Measurements from ENCODE around the gene DUSP22.
"Not testable (repeated sequence)": the region's sequence is repeated elsewhere in the genome, so short reads cannot be mapped to it uniquely, and the experiment has no call there.

Gene DUSP22

DNA sequence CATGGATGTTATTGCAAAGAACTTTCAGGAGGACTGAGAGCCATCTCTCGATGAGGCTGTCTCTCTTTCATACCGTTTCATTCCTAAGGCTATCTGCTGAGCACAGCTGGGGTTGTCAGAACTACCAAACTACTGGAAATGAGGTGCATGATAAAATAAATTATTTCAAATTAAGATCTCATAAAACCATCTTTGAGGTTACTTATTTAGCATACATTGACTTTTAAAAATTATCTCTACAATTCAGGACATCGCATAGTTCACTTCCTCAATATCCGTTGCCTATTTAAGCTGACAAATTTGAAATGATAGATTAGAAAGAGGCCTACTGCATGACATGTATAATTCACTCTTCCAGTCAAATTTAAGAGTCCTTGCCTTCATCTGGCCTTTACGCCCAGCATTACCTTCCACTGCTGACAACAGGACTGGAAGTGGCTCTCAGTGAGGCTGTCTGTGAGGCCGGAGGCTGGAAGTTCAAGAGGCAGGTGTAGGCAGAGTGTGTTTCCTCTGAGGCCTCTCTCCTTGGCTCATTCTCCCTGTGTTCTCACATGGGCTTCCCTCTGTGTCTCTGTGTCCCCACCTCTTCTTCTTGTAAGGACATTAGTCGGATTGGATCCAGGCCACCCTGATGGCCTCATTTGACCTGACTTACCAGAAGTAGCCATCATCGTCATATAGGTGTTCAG, 12.8 kb upstream of the DUSP22 start:
- DNase-seq (ENCODE audit: low read depth in 2 of 2): no peak

DNA sequence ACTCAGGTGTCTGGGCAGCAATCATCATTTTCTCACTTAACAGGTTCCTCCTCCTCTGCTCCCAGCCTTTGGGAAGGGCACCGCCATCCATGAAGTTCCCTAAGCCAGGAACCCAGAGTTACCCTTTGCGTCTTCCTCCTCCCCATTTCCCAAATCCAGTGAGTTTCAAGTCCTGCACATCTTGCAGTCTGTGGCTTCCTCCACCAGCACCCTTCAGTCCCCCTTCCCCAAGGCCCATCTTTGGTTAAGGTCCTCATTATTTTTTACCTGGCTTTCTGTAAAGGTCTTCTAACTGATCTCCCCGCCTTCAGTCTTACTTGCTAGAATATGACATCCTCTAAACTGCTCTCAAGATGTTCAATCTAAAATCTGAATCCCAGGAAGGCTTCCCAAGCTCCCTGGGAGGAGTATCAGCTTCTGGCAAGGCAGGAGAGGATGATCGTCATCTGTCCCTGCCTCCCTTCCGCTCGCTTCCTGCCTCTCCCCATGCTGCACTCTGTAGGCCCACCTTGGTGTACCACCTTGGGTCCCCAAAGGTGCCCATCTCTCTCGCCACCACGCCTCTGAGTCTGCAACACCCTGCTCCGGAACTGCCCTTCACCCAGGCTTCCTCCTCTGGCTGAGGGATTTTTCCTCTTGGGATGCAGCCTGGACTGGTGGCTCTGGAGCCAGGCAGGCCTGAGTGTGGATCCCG, 11.4 kb upstream of the DUSP22 start:
- DNase-seq (ENCODE audit: low read depth in 2 of 2): no peak

- DNase-seq (ENCODE audit: low read depth in 2 of 2): no peak
These were observed 10.7 kb upstream of the DUSP22 start for GRCh38 chr6:281469-282103.

DNA sequence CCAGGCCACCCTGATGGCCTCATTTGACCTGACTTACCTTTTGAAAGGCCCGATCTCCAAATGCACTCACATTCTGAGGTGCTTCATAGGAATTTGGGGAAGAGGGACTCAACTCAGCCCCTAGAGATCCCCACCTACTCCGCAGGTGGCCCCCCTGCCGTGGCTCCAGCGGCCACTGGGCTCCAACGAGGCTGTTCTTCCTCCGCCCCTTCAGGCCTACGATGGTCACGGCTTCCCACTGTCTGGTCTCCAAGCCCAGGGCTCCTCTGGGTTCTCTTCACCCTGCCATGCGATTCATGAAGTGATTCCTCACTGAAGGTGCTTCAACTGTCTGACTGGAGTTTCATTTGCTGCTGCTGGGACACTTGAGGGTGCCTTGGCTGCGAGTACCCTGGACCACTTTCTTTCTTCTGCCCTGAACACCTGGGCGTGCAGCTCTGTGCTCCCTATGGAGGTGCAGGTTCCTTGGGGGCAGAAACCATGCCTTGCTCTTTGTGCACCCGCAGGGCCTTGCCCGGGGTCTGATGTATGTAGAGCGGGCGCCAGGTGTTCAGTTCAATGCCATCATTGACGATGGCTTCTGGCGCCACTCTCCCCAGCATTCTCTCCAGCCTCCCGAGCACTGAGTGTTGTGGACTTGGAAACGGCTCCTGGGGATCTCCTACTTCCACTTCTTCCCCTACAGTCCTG, 10.0 kb upstream of the DUSP22 start:
- no peak for DNase-seq (ENCODE audit: low read depth in 2 of 2)

- no peak for DNase-seq (ENCODE audit: low read depth in 2 of 2)
These were observed 9.3 kb upstream of the DUSP22 start for GRCh38 chr6:282867-283416.

DNA sequence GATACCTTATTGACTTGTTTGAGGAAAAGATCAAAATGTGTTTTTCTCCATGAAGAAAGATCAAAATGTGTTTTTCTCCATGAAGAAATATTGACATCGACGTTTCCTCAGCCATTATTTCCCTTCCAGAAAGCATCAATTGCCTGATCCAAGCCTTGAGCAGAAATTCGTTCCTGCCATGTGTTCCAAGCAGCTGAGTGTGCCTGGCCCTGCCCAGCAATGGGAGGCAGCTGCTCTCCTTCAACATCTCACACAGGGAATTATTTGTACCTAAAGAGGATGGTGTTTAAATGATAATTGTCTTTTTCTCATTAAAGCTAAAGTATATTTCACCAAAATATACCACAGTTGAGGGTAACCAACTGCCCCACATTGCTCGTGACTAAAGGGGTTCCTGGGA, 7.8 kb upstream of the DUSP22 start:
- DNase-seq (ENCODE audit: low read depth in 2 of 2): no peak

DNA sequence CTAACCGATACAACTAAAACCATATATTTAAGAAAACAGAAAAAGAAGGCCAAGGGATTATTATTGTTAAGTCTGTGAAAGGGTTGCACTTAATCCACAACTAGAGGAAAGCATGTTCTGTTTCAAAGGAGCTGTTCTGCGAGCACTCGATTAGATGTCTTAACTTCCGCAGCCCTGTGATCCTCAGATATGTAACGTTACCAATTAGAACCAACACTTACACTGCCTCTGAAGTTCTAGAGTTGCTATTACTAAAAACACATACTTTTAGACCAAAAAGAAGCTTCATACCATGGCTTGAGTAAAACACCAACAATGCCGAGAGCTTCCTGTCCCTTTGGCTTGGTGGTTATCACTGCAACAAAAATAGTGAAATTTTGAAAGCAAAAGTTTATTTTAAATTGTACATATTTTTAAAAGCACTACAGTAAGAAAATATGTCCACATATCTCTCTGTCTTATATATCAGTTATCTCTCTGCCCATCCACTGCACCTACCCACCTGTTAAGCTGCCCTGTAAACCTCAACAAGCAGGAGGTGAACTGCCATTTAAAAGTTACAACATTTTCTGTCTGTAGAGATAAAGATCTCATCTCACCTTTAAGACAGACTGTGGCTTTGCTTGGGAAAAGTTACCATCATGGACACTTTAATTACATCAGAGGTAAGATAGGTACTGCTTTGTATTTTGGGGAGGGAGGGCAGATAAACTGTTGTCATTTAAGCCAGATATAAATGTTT, 7.1 kb upstream of the DUSP22 start:
- no peak for DNase-seq (ENCODE audit: low read depth in 2 of 2)

DNA sequence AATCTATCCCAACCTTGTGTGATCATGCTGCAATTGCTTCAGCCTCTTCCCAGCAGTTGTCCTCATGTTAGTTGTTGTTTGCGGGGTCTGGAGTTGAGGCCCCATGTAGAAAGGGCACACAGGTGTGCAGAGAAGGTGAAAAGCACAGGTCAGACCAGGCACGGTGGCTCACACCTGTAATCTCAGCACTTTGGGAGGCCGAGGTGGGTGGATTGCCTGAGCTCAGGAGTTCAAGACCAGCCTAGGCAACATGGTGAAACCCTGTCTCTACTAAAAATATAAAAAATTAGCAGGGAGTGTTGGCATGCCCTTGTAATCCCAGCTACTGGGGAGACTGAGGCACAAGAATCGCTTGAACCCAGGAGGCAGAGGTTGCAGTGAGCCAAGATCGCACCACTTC, 6.4 kb upstream of the DUSP22 start:
- DNase-seq (ENCODE audit: low read depth in 2 of 2): not testable (repeated sequence)

DNA sequence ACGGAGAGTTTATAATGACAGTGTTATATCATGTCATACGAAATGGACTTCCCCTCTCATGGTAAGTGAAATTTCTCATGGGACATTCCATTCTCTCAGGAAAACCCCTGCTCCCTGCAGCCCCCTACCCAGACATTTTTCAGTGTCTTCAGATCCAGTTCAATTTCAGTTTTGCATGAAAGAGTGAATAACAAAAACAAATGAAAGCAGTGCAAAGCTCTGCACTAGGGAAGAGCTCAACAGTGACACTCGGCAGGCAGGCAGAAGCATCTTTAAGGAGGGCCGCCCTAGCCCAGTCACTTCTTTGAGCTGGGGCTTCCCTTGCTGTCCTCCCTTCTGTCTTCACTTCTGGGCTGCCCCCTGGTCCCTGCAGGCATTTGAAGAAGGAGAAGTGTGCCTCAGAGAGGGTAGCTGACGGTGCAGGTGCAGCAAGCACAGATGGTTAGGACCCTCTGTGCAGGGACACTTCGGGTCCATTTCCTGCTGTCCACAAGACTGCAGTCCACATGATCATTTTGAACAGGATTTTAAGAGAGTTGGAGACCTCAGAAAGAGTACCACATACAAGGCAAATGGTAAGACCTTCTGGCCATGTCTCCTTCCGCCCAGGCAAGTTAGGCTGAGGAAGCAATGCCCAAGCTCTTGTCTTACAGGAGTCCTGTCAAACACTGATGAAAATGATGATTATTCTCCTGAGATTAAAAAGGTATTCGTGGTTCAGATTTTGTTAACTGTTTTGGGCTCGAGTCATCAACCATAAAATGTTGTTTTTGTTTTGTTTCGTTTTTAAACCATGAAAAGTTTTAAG, 5.4 kb upstream of the DUSP22 start:
- no peak for DNase-seq (ENCODE audit: low read depth in 2 of 2)

- DNase-seq (ENCODE audit: low read depth in 2 of 2): no peak
These were observed 4.8 kb upstream of the DUSP22 start for GRCh38 chr6:287489-287860.

DNA sequence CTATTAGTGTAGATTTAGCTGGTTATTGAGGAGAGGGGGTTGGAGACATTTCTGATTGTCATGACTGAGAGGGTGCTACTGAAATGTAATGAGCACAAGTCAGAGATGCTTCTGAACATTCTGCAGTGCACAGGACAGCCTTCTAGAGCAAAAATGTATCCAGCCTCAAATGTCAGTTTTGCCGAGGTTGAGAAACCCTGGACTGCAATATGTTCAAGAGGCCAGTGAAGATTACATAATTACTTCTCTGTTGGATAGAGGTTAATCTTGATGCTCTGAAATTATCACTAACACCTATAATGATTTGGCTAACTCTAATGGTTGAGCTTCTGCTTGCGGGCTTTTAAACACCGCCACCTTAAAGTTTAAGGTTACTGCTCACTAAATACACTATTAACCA, 3.4 kb upstream of the DUSP22 start:
- no peak for DNase-seq (ENCODE audit: low read depth in 2 of 2)

GRCh38 chr6:290111-290922, 2.0 kb upstream of the DUSP22 start:
- DNase-seq (ENCODE audit: low read depth in 2 of 2): no peak

- DNase-seq (ENCODE audit: low read depth in 2 of 2): no peak
These were observed 1.0 kb upstream of the DUSP22 start for GRCh38 chr6:291204-291696.

- peak in 1 of 2 experiments; percentile 12 for DNase-seq (ENCODE audit: low read depth in 2 of 2)
These were observed 362 bp downstream of the DUSP22 start for GRCh38 chr6:292506-293192.

GRCh38 chr6:293193-294174, 1.2 kb downstream of the DUSP22 start:
- DNase-seq (ENCODE audit: low read depth in 2 of 2): no peak

- DNase-seq (ENCODE audit: low read depth in 2 of 2): no peak
These were observed 2.6 kb downstream of the DUSP22 start for GRCh38 chr6:294656-295565.
